Keratinocyte (primary cell): ENCODE data around the gene SLITRK3. TPM values are rescaled to one million over a fixed set of nuclear protein-coding genes. Genes with fewer than 3 reads are reported as not detected.

ENCODE experiments used
- DNase-seq: peaks from one replicate; pipeline ENCODE4 v3.0.0-alpha.2; 2011; ENCODE audit warnings: low read depth, missing footprints, low spot score
- FAIRE-seq: peaks from 2 replicates; lab custom pipeline; 2011; peaks lifted over from hg19 to GRCh38; lab: Jason Lieb, UNC
- H2AFZ ChIP-seq: 2 replicates; pipeline ENCODE4 v1.6.0; 2012; ENCODE audit warnings: low read length, control low read depth, inconsistent platforms; ENCODE audit not compliant: control insufficient read depth
- H3K27ac ChIP-seq: 2 replicates; pipeline ENCODE4 v1.5.1; 2011; ENCODE audit warnings: low read length; ENCODE audit not compliant: control insufficient read depth, insufficient read depth
- H3K27me3 ChIP-seq: 3 replicates; pipeline ENCODE4 v1.6.0; 2011; ENCODE audit warnings: low read length; ENCODE audit not compliant: control insufficient read depth, insufficient read depth; ENCODE audit errors: extremely low read depth
- H3K36me3 ChIP-seq, 2 experiments: 2 replicates in 1 of 2; 3 replicates in 1 of 2; pipeline ENCODE4 v1.5.1; 2011; ENCODE audit warnings: low read length in 2 of 2, mild to moderate bottlenecking in 1 of 2; ENCODE audit not compliant: control insufficient read depth in 2 of 2, insufficient read depth in 2 of 2; ENCODE audit errors: extremely low read depth in 1 of 2
- H3K4me1 ChIP-seq: 3 replicates; pipeline ENCODE4 v1.5.1; 2011; ENCODE audit warnings: low read length; ENCODE audit not compliant: control insufficient read depth, insufficient read depth; ENCODE audit errors: extremely low read depth
- H3K4me2 ChIP-seq: 3 replicates; pipeline ENCODE4 v1.6.0; 2011; ENCODE audit warnings: low read depth, low read length; ENCODE audit not compliant: control insufficient read depth, insufficient read depth; ENCODE audit errors: extremely low read depth
- H3K4me3 ChIP-seq, 3 experiments: fragments of 200-600 bp in 1 of 3; sonication (generic) in 1 of 3; 2 replicates in 2 of 3; 3 replicates in 1 of 3; pipeline ENCODE4 v1.5.1; 2011 to 2016; ENCODE audit warnings: low read length in 3 of 3, mild to moderate bottlenecking in 3 of 3, control low read depth in 2 of 3, inconsistent platforms in 1 of 3, low read depth in 1 of 3, mixed read lengths in 1 of 3, mixed run types in 1 of 3, moderate library complexity in 1 of 3; ENCODE audit not compliant: control insufficient read depth in 2 of 3, insufficient read depth in 2 of 3; ENCODE audit errors: extremely low read depth in 1 of 3
- H3K79me2 ChIP-seq: 2 replicates; pipeline ENCODE4 v1.6.0; 2012; ENCODE audit warnings: low read length; ENCODE audit not compliant: control insufficient read depth, insufficient read depth
- H3K9ac ChIP-seq: 3 replicates; pipeline ENCODE4 v1.6.0; 2011; ENCODE audit warnings: low read length; ENCODE audit not compliant: control insufficient read depth, insufficient read depth; ENCODE audit errors: extremely low read depth
- H3K9me1 ChIP-seq: 3 replicates; pipeline ENCODE4 v1.6.0; 2011; ENCODE audit warnings: low read length; ENCODE audit not compliant: control insufficient read depth, insufficient read depth; ENCODE audit errors: extremely low read depth
- H3K9me3 ChIP-seq: 2 replicates; pipeline ENCODE4 v1.5.1; 2012; ENCODE audit warnings: low read depth, low read length; ENCODE audit not compliant: control insufficient read depth
- H4K20me1 ChIP-seq: 3 replicates; pipeline ENCODE4 v1.6.0; 2011; ENCODE audit warnings: low read length; ENCODE audit not compliant: control insufficient read depth, insufficient read depth; ENCODE audit errors: extremely low read depth
- EZH2 ChIP-seq: IDR thresholded peaks from one replicate; pipeline ENCODE4 v1.6.1; 2012; ENCODE audit warnings: inconsistent platforms, mild to moderate bottlenecking, low read length, moderate library complexity
- dilution Hi-C: fragments of 300-500 bp; cut with MboI; formaldehyde crosslinking; loops from one replicate; pipeline ENCODE4 v1.7.0; 2020; ENCODE audit warnings: low sequenced_read_pairs; ENCODE audit not compliant: extremely low pct_ligation_motif_present
- polyA plus RNA-seq, 5 experiments: library from polyadenylated mRNA; depleted of rRNA in 3 of 5; stranded (reverse) in 3 of 5; stranded (forward) in 1 of 5; unstranded in 1 of 5; fragments of >200 nt; gene quantifications; 1 replicate in 1 of 5; 2 replicates in 3 of 5; 3 replicates in 1 of 5; pipeline versions ENCODE4 v1.2.1 to v1.2.3, GENCODE V29; 2011 to 2012; ENCODE audit warnings: missing spikeins in 2 of 5, low read depth in 1 of 5, low replicate concordance in 1 of 5
- TF ChIP-seq, protein P1 (sequence below), 3 experiments: IDR thresholded peaks in 1 of 3; conservative IDR thresholded peaks in 1 of 3; optimal IDR thresholded peaks in 1 of 3; 2 replicates in 2 of 3; 3 replicates in 1 of 3; pipeline versions ENCODE3 to v1.5.1; 2011; ENCODE audit warnings: low read length in 3 of 3, mild to moderate bottlenecking in 3 of 3, moderate library complexity in 2 of 3, control low read depth in 1 of 3, inconsistent platforms in 1 of 3; ENCODE audit not compliant: insufficient read depth in 2 of 3; ENCODE audit errors: extremely low read depth in 1 of 3

SLITRK3 gene
- polyA plus RNA-seq, 1 donor (not counting 4 experiments of a cell fraction or from before 2014, with no cell fraction given) = not detected

DNA sequence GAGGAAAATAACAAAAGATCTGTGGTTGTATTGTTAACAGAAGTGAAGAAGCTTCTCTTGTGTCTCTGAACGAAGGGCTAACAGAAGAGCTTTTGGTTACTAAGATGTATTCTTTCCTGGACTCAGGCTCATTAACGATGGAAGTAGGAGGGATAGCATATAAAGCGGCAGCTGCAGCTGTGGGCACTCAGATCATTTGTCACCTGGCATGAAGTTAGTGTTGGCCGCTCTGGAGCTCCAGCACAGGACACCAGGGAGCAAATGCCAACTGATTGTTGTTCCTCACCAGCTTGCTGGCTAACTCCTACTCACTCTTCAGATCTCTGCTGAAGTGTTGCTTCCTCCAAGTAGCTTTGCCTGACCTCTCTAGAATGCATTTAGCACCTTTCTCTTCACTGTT is 15.5 kb upstream of the SLITRK3 start:
- Histone ChIP-seq H4K20me1 (no peaks in the 10 kb centered on the region), H3K4me1 (peaks cover 3% of the 10 kb centered on the region), H3K9me1 (no peaks in the 10 kb centered on the region), H3K4me2 (no peak overlapping the region), H2AFZ (no peak overlapping the region), H3K4me3 (no peak overlapping the region), H3K9ac (no peak overlapping the region), H3K36me3 (no peaks in the 10 kb centered on the region), H3K27me3 (no peaks in the 10 kb centered on the region), H3K79me2 (no peaks in the 10 kb centered on the region), H3K9me3 (no peaks in the 10 kb centered on the region), H3K27ac (no peak overlapping the region)
- DNase-seq (no peak), FAIRE-seq (no peak)
- dilution Hi-C loops = no loop called here
- TF ChIP-seq EZH2 = no peak
- TF ChIP-seq, protein P1, sequence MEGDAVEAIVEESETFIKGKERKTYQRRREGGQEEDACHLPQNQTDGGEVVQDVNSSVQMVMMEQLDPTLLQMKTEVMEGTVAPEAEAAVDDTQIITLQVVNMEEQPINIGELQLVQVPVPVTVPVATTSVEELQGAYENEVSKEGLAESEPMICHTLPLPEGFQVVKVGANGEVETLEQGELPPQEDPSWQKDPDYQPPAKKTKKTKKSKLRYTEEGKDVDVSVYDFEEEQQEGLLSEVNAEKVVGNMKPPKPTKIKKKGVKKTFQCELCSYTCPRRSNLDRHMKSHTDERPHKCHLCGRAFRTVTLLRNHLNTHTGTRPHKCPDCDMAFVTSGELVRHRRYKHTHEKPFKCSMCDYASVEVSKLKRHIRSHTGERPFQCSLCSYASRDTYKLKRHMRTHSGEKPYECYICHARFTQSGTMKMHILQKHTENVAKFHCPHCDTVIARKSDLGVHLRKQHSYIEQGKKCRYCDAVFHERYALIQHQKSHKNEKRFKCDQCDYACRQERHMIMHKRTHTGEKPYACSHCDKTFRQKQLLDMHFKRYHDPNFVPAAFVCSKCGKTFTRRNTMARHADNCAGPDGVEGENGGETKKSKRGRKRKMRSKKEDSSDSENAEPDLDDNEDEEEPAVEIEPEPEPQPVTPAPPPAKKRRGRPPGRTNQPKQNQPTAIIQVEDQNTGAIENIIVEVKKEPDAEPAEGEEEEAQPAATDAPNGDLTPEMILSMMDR (optimal IDR thresholded peaks at IDR 0.05 in 1 of 3, IDR thresholded peaks at IDR 0.05 in 1 of 3, conservative IDR thresholded peaks at IDR 0.05 in 1 of 3; ENCODE audit: extremely low read depth in 1 of 3, insufficient read depth in 2 of 3, low read length in 3 of 3) = no peak

DNA sequence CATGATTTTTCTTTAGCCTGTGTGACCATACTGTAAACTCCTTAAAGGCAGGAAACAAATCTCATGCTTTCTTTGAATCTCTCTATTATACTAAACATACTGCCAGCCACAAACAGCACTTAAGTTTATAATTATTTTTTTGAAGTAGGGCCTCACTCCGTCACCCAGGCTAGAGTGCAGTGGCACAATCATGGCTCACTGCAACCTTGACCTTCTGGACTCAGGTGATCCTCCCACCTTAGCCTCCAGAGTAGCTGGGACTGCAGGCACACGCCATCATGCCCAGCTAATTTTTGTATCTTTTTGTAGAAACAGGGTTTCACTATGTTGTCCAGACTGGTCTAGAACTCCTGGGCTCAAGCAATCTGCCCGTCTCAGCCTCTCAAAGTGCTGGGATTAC is 14.5 kb upstream of the SLITRK3 start:
- DNase-seq (no peak), FAIRE-seq (no peak)
- no peak overlapping the region for H3K4me3 ChIP-seq
- no peak for TF ChIP-seq EZH2
- TF ChIP-seq, protein P1 (optimal IDR thresholded peaks at IDR 0.05 in 1 of 3, IDR thresholded peaks at IDR 0.05 in 1 of 3, conservative IDR thresholded peaks at IDR 0.05 in 1 of 3; ENCODE audit: extremely low read depth in 1 of 3, insufficient read depth in 2 of 3, low read length in 3 of 3) = no peak
- no peaks in the 10 kb centered on the region for H3K36me3 ChIP-seq
- H3K9me1 ChIP-seq = no peaks in the 10 kb centered on the region
- no peak overlapping the region for H3K9ac ChIP-seq
- no peaks in the 10 kb centered on the region for H3K9me3 ChIP-seq
- H3K79me2 ChIP-seq = no peaks in the 10 kb centered on the region
- no peaks in the 10 kb centered on the region for H3K27me3 ChIP-seq
- H4K20me1 ChIP-seq = no peaks in the 10 kb centered on the region
- H3K27ac ChIP-seq = no peak overlapping the region
- no peak overlapping the region for H2AFZ ChIP-seq
- no peak overlapping the region for H3K4me2 ChIP-seq
- H3K4me1 ChIP-seq = peaks cover 3% of the 10 kb centered on the region
- dilution Hi-C loops = no loop called here
